SK-N-MC (cell line): ENCODE measurements around the gene CD300LB.

Source experiments
- DNase-seq: peaks from one replicate; pipeline ENCODE4 v3.0.0-alpha.2; 2011; ENCODE audit warnings: low read depth, low spot score
- H3K27ac ChIP-seq: fragments of 200-600 bp; sonication (generic); 2 replicates; pipeline ENCODE4 v1.5.1; 2016; ENCODE audit warnings: mixed run types
- H3K36me3 ChIP-seq: fragments of 200-600 bp; sonication (generic); 2 replicates; pipeline ENCODE4 v1.6.1; 2017; ENCODE audit warnings: antibody characterized with exemption, low read length, mixed read lengths; ENCODE audit not compliant: insufficient read depth
- H3K4me3 ChIP-seq: fragments of 200-600 bp; sonication (generic); 2 replicates; pipeline ENCODE4 v1.5.1; 2016
- H3K9ac ChIP-seq: fragments of 200-600 bp; sonication (generic); 2 replicates; pipeline ENCODE4 v1.8.0; 2017; ENCODE audit warnings: mixed run types, mixed read lengths; ENCODE audit not compliant: insufficient read length
- H3K9me3 ChIP-seq: fragments of 200-600 bp; sonication (generic); 2 replicates; pipeline ENCODE4 v1.6.1; 2017; ENCODE audit warnings: low read depth, mild to moderate bottlenecking, antibody characterized with exemption, low read length, moderate library complexity, mixed read lengths
- EZH2 ChIP-seq: fragments of 200-600 bp; sonication (generic); IDR thresholded peaks from one replicate; pipeline ENCODE4 v1.6.1; 2017; ENCODE audit warnings: antibody characterized with exemption
- FOXP2 ChIP-seq: optimal IDR thresholded peaks from 2 replicates; pipeline ENCODE3; 2011; ENCODE audit warnings: mild to moderate bottlenecking, moderate library complexity; ENCODE audit not compliant: insufficient read depth; ENCODE audit errors: extremely low read length, control extremely low read depth
- POLR2AphosphoS5 ChIP-seq: IDR thresholded peaks from 2 replicates; pipeline ENCODE4 v1.6.1; 2012; ENCODE audit warnings: mild to moderate bottlenecking, low read depth, low read length, borderline replicate concordance

CD300LB gene

GRCh38 chr17:74554909-74555308, 23.6 kb upstream of the CD300LB start:
- Histone ChIP-seq H3K9ac (no peak overlapping the region), H3K36me3 (no peaks in the 10 kb centered on the region), H3K27ac (no peak overlapping the region), H3K4me3 (no peak overlapping the region), H3K9me3 (no peaks in the 10 kb centered on the region)
- no peak for DNase-seq
- TF ChIP-seq FOXP2 (no peak), POLR2AphosphoS5 (no peak), EZH2 (no peak)

GRCh38 chr17:74552037-74552436, 20.8 kb upstream of the CD300LB start:
- Histone ChIP-seq H3K36me3 (no peaks in the 10 kb centered on the region), H3K9me3 (no peaks in the 10 kb centered on the region), H3K27ac (no peak overlapping the region), H3K9ac (no peak overlapping the region), H3K4me3 (no peak overlapping the region)
- TF ChIP-seq POLR2AphosphoS5: no peak
- TF ChIP-seq FOXP2: no peak
- no peak for TF ChIP-seq EZH2
- no peak for DNase-seq

- no peak for TF ChIP-seq POLR2AphosphoS5
- no peak for TF ChIP-seq EZH2
- no peak for TF ChIP-seq FOXP2
- DNase-seq: no peak
- H3K27ac ChIP-seq: no peak overlapping the region
- H3K4me3 ChIP-seq: no peak overlapping the region
- H3K9me3 ChIP-seq: no peaks in the 10 kb centered on the region
- no peaks in the 10 kb centered on the region for H3K36me3 ChIP-seq
- no peak overlapping the region for H3K9ac ChIP-seq
Measured at GRCh38 chr17:74550602-74551001, 19.3 kb upstream of the CD300LB start.

- Histone ChIP-seq H3K9me3 (no peaks in the 10 kb centered on the region), H3K27ac (no peak overlapping the region), H3K36me3 (no peaks in the 10 kb centered on the region), H3K9ac (no peak overlapping the region), H3K4me3 (no peak overlapping the region)
- DNase-seq: no peak
- TF ChIP-seq FOXP2 (no peak), EZH2 (no peak), POLR2AphosphoS5 (no peak)
Measured at GRCh38 chr17:74549343-74549742, 18.1 kb upstream of the CD300LB start.

- H3K36me3 ChIP-seq: no peaks in the 10 kb centered on the region
- no peaks in the 10 kb centered on the region for H3K9me3 ChIP-seq
- no peak overlapping the region for H3K27ac ChIP-seq
- no peak overlapping the region for H3K4me3 ChIP-seq
- TF ChIP-seq FOXP2 (no peak), EZH2 (no peak), POLR2AphosphoS5 (no peak)
- H3K9ac ChIP-seq: no peak overlapping the region
- DNase-seq: no peak
Measured at GRCh38 chr17:74547736-74548135, 16.5 kb upstream of the CD300LB start.

- no peaks in the 10 kb centered on the region for H3K9me3 ChIP-seq
- H3K27ac ChIP-seq: no peak overlapping the region
- TF ChIP-seq POLR2AphosphoS5 (no peak), FOXP2 (no peak), EZH2 (no peak)
- no peak overlapping the region for H3K4me3 ChIP-seq
- no peaks in the 10 kb centered on the region for H3K36me3 ChIP-seq
- no peak overlapping the region for H3K9ac ChIP-seq
- DNase-seq: no peak
Measured at GRCh38 chr17:74547264-74547663, 16.0 kb upstream of the CD300LB start.

GRCh38 chr17:74546586-74546985, 15.3 kb upstream of the CD300LB start:
- H3K4me3 ChIP-seq: no peak overlapping the region
- H3K9ac ChIP-seq: no peak overlapping the region

GRCh38 chr17:74545843-74546230, 14.6 kb upstream of the CD300LB start, which contains the start of gene CD300C:
Gene CD300C, minus strand, starts transcription at chr17:74546115. Its CDS starts 333 bp downstream, at chr17:74545782.
- H3K9ac ChIP-seq: no peak within 1 kb of the TSS

More at GRCh38 chr17:74546586-74546985, 15.3 kb upstream of the CD300LB start:
- DNase-seq: no peak
- no peak overlapping the region for H3K27ac ChIP-seq
- no peaks in the 10 kb centered on the region for H3K9me3 ChIP-seq
- H3K36me3 ChIP-seq: no peaks in the 10 kb centered on the region
- TF ChIP-seq EZH2 (no peak), FOXP2 (no peak), POLR2AphosphoS5 (no peak)

GRCh38 chr17:74544991-74545842, 13.9 kb upstream of the CD300LB start:
- Histone ChIP-seq H3K4me3 (no peak overlapping the region), H3K27ac (no peak overlapping the region), H3K36me3 (no peaks in the 10 kb centered on the region), H3K9me3 (no peaks in the 10 kb centered on the region), H3K9ac (no peak overlapping the region)
- TF ChIP-seq POLR2AphosphoS5 (no peak), FOXP2 (no peak), EZH2 (no peak)
- no peak for DNase-seq

More at GRCh38 chr17:74545843-74546230, 14.6 kb upstream of the CD300LB start, which contains the start of gene CD300C:
- H3K27ac ChIP-seq: no peak within 1 kb of the TSS
- H3K4me3 ChIP-seq: no peak within 1 kb of the TSS
- no peaks in the 10 kb centered on the region for H3K36me3 ChIP-seq
- DNase-seq: no peak
- no peaks in the 10 kb centered on the region for H3K9me3 ChIP-seq
- TF ChIP-seq EZH2: no peak
- TF ChIP-seq FOXP2: no peak
- no peak for TF ChIP-seq POLR2AphosphoS5
